PFSK-1 (cell line): ENCODE results near the gene TACC3.

ENCODE experiments used
- FOXP2 ChIP-seq: optimal IDR thresholded peaks from 2 replicates; pipeline ENCODE3; 2011; ENCODE audit warnings: borderline replicate concordance, control low read depth, inconsistent platforms; ENCODE audit not compliant: insufficient read depth; ENCODE audit errors: extremely low read length, extremely low read depth
- POLR2AphosphoS5 ChIP-seq: IDR thresholded peaks from 2 replicates; pipeline ENCODE4 v1.6.1; 2012; ENCODE audit warnings: low read depth, mild to moderate bottlenecking, control low read depth, low read length, moderate library complexity
- SIN3A ChIP-seq: IDR thresholded peaks from 2 replicates; pipeline ENCODE4 v1.6.1; 2012; ENCODE audit warnings: mild to moderate bottlenecking, low read length, moderate library complexity, borderline replicate concordance; ENCODE audit not compliant: insufficient read depth
- TAF1 ChIP-seq: IDR thresholded peaks from 2 replicates; pipeline ENCODE4 v1.6.1; 2012; ENCODE audit warnings: low read length, control low read depth, borderline replicate concordance; ENCODE audit not compliant: insufficient read depth
- TF ChIP-seq, protein P1 (sequence below), 2 experiments: IDR thresholded peaks; 2 replicates each; pipeline versions ENCODE4 v1.6.1 to v1.8.0; 2011 to 2012; ENCODE audit warnings: low read depth in 2 of 2, low read length in 2 of 2, control low read depth in 1 of 2, inconsistent platforms in 1 of 2, mild to moderate bottlenecking in 1 of 2, moderate library complexity in 1 of 2; ENCODE audit not compliant: insufficient read depth in 1 of 2

The TACC3 gene

DNA sequence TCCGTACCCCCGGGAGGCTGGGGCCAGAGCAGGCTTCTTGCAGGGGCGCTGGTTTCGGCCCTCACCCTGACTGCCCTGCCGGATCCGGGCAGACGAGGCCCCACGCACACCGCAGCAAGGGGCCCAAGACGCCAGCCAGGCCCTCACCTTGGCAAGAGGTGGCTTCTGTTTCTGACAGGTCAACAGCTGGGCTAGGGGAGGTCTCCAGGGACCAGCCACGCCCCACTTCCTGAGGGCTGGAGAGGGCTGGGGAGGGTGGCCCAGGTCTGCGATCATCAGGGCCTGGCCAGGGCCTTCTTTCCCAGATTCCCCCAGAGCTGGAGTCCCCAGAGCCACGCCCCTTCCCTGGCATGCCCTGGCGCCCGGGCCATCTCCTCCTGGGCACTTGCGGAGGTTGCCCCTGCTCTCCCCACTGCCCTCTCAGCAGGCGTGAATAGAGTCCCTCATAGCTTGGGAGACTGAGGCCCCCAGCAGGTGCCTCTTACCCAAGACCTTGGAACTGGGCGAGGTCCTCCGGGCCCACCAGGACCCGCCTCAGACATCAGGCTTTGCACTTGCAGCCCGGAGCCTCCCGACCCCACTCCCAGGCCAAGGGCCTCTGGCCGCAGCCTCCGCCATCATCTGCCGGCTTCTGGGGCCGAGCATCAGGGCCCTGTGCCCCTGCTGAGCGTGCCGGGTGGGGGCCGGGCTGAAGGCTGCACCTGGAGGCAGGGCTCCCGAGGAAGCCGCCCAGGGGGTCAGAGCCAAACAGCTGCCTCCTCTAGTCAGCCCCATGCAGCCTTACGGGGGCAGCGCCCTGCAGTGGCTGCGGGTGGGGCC lies 65.4 kb downstream of the TACC3 start:
- TF ChIP-seq POLR2AphosphoS5 (no peak), FOXP2 (no peak), SIN3A (no peak), TAF1 (no peak)
- TF ChIP-seq, protein P1, sequence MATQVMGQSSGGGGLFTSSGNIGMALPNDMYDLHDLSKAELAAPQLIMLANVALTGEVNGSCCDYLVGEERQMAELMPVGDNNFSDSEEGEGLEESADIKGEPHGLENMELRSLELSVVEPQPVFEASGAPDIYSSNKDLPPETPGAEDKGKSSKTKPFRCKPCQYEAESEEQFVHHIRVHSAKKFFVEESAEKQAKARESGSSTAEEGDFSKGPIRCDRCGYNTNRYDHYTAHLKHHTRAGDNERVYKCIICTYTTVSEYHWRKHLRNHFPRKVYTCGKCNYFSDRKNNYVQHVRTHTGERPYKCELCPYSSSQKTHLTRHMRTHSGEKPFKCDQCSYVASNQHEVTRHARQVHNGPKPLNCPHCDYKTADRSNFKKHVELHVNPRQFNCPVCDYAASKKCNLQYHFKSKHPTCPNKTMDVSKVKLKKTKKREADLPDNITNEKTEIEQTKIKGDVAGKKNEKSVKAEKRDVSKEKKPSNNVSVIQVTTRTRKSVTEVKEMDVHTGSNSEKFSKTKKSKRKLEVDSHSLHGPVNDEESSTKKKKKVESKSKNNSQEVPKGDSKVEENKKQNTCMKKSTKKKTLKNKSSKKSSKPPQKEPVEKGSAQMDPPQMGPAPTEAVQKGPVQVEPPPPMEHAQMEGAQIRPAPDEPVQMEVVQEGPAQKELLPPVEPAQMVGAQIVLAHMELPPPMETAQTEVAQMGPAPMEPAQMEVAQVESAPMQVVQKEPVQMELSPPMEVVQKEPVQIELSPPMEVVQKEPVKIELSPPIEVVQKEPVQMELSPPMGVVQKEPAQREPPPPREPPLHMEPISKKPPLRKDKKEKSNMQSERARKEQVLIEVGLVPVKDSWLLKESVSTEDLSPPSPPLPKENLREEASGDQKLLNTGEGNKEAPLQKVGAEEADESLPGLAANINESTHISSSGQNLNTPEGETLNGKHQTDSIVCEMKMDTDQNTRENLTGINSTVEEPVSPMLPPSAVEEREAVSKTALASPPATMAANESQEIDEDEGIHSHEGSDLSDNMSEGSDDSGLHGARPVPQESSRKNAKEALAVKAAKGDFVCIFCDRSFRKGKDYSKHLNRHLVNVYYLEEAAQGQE (IDR thresholded peaks at IDR 0.05; ENCODE audit: insufficient read depth in 1 of 2, low read depth in 2 of 2, low read length in 2 of 2): no peak

DNA sequence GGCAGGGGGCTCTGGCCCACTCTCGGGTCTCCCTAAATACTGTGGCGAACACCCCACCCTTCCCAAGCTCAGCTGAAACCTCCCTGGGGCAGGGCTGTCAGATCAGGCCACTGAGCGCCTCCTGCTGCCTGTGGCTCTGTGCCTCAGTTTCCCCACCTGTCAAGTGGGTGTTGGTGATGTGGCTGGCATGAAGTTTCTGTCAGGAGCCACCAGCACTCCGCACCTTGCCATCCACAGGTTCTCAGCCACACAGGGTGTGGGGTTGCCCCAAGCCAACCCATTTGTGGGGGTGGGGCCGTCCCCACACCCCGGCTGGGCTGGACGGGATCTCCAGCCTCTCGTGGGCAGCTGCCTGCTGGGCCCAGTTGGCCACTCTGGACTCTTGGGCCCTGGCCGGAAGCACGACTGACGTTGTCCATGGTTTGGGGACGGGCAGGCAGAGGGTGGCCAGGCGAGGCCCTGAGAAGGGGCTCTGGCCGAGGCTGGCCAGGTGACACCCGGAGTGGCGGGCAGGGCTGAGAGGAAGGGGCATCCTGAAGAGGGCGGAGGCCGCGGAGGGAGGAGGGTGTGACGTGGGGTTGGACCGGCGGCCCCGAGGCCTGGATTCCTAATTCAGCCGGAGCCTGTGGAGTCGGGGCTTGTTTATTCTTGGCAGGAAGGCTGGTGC lies 66.2 kb downstream of the TACC3 start:
- no peak for TF ChIP-seq POLR2AphosphoS5
- TF ChIP-seq FOXP2: no peak
- TF ChIP-seq SIN3A: no peak
- TF ChIP-seq, protein P1 (IDR thresholded peaks at IDR 0.05; ENCODE audit: insufficient read depth in 1 of 2, low read depth in 2 of 2, low read length in 2 of 2): no peak
- no peak for TF ChIP-seq TAF1

DNA sequence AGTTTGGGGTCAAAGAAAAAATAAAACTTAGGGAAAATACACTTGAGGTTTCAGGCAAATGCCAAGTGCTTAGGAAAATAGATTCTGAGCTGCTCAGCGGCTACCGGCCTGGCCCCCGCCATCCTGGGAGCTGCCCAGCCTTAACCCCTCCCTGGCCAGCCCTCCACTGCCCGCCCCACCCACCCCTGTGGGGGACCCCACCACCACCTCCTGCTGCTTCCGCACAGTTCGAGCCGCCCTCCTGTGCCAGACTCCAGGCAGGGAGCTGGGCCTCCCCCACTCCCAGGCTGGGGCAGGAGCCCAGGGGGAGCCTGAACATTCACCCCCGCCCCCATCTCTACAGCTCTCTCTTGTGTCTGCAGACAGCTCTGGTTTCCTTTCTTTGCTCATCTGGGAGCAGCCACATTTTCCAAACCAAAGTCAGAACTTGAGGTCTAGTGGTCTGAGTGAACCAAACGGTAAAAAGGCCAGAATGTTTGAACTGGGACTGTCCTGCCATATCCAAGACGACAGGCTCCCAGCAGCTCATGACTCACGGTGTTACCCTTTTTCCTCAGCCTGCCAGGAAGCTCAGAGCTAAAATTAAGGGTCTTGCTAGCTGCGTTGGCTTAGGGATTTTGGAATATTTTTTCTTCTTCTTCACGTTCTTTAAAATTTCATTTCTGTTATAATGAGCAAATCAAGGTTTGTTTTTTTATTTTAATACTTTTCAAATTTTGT lies 67.1 kb downstream of the TACC3 start:
- no peak for TF ChIP-seq TAF1

DNA sequence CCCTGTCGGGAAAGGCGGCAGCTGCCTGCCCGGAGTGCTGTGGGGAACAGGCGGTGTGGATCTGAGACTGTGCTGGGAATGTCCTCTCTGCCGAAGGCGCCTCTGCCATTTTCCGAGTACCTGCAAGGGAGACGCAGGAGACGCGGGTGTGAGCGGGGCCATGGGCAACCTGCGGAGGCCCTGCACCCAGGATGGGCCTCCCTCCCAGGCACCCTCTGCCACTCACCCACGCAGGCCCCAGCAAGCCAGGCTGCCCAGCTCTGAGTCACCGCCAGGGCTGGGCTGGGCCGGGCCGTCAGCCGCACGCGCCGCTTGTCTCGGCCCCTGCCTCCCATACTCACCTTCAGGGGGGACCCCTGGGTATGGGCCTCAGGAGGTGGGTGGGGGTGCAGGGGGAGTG lies 68.2 kb downstream of the TACC3 start:
- TF ChIP-seq SIN3A: no peak
- TF ChIP-seq TAF1: no peak
- no peak for TF ChIP-seq POLR2AphosphoS5
- TF ChIP-seq, protein P1 (IDR thresholded peaks at IDR 0.05; ENCODE audit: insufficient read depth in 1 of 2, low read depth in 2 of 2, low read length in 2 of 2): no peak
- TF ChIP-seq FOXP2: no peak

DNA sequence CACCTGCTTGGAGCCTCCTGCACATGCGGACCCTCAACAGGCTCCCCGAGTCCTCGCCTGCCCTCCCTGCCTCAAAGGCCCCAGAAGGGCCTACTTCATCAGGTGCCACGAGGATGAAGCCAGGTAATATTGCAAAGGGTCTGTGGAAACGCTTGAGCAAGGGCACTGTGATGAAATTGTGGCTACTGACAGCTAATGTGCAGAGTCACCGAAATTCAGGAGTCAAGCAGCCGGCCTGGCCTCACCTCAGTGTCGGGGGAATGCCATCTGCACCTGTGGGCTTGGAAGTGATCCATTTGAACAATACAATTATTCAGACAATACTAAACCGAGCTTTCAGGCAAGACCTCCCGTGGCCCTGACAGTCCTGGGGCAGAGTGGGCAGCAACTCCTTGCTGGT lies 68.7 kb downstream of the TACC3 start:
- TF ChIP-seq SIN3A: no peak
- TF ChIP-seq POLR2AphosphoS5: no peak
- TF ChIP-seq, protein P1 (IDR thresholded peaks at IDR 0.05; ENCODE audit: insufficient read depth in 1 of 2, low read depth in 2 of 2, low read length in 2 of 2): no peak
- no peak for TF ChIP-seq TAF1
- TF ChIP-seq FOXP2: no peak
